ENCODE data around the gene ATP11A. TPM values are rescaled to one million over a fixed set of nuclear protein-coding genes. Genes with fewer than 3 reads are reported as not detected.

The ATP11A gene
- total and polyA plus RNA-seq, 2 experiments from 2014 or later, result 12.3 to 52.6 TPM

DNA sequence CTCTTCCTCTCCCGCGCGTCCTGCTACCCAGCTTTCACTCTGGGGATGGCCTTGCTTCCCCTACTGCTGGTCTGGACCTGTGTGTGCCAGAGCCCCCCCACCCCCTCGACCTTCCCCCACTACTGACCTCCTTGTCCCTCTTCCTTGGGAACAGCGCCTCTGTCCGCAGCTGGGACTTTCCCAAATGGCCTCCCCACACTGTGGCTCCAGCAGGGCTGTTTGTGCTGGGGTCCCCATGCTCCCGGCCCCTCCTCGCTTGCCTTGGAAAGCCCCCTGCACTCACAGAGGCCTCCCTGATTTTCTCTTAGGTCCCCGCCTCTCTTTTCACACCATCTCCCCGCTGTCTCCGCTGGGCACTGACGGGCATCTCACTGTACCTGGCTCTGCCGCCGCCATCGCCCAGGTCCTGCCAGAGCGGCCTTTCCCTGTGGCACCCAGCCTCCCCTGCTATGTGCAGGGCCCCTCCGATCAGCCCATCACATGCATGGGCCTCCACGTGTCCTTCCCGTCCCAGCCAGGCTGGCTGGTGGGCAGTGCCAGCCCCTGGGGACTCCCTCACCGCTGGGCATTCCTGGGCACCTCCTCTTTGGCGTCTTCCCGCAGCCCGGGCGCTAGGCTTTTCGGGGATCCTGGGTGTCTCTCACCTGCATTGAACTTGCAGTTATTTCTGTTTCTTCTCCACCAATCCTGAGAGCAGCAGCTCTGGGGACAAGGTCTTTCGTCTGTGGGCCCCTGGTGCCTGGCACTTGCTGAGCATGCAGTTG, 118.7 kb downstream of the ATP11A start (continued):
- TF ChIP-seq, protein P1, sequence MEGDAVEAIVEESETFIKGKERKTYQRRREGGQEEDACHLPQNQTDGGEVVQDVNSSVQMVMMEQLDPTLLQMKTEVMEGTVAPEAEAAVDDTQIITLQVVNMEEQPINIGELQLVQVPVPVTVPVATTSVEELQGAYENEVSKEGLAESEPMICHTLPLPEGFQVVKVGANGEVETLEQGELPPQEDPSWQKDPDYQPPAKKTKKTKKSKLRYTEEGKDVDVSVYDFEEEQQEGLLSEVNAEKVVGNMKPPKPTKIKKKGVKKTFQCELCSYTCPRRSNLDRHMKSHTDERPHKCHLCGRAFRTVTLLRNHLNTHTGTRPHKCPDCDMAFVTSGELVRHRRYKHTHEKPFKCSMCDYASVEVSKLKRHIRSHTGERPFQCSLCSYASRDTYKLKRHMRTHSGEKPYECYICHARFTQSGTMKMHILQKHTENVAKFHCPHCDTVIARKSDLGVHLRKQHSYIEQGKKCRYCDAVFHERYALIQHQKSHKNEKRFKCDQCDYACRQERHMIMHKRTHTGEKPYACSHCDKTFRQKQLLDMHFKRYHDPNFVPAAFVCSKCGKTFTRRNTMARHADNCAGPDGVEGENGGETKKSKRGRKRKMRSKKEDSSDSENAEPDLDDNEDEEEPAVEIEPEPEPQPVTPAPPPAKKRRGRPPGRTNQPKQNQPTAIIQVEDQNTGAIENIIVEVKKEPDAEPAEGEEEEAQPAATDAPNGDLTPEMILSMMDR (conservative IDR thresholded peaks at IDR 0.05; ENCODE audit: low read depth in 2 of 2), result no peak
- no peak for TF ChIP-seq POLR2AphosphoS5 (IDR thresholded peaks at IDR 0.05; ENCODE audit: low read depth)
- TF ChIP-seq, protein P2, sequence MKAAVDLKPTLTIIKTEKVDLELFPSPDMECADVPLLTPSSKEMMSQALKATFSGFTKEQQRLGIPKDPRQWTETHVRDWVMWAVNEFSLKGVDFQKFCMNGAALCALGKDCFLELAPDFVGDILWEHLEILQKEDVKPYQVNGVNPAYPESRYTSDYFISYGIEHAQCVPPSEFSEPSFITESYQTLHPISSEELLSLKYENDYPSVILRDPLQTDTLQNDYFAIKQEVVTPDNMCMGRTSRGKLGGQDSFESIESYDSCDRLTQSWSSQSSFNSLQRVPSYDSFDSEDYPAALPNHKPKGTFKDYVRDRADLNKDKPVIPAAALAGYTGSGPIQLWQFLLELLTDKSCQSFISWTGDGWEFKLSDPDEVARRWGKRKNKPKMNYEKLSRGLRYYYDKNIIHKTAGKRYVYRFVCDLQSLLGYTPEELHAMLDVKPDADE (IDR thresholded peaks at IDR 0.05), result no peak

DNA sequence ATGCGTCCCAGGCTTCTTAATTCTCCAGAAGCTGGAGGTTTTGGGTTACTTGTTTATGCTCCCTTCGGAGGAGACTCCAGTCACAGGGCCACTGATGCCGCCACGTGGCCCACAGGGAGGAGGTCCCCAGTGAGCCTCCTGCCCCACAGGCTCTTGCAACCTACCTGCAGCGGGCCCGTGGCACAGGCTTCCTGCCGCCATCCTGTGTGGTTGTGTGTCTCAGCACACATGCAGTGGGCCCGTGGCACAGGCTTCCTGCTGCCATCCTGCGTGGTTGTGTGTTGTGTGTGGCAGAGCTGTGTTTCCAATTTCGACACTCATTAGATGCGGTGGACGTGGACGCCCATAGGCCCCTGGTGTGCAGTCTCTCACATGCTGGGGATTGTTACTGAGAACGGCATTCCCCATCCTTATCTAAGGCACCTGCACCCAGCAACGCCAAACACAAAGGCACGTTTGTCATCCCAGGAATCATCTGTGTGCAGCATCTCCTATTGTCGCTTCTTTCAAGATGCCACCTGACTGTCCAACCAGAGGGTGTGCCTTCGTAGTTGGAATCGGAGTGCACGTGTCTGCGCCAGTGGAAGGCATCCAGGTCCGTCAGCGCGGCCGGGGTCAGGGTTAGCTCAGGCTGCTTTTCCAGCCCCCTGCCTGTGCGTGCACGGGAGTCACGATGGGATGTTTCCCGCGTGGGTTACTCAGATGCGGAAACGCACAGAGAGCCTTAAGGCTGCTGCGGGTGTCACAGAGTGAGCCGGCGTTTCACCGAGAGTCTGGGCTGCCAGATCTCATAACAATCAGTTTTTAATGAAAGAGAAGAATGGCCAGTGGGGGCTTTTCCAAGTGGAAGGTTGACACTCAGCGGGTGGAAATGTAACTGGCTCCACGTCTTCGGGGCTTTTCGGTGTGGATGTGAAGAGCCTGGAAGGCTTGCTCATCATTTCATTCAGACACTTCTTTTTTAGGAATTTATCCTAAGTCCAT, 119.8 kb downstream of the ATP11A start:
- peaks cover 64% of the 10 kb centered on the region for H3K36me3 Mint-ChIP-seq (ENCODE audit: low read depth)
- TF ChIP-seq JUNB (IDR thresholded peaks at IDR 0.05; ENCODE audit: unreplicated experiment) (no peak), ZNF331 (CRISPR knock-in tag; IDR thresholded peaks at IDR 0.05; ENCODE audit: low read depth) (no peak), CREB1 (CRISPR knock-in tag; IDR thresholded peaks at IDR 0.05; ENCODE audit: low read depth) (no peak), POLR2AphosphoS5 (IDR thresholded peaks at IDR 0.05; ENCODE audit: low read depth) (no peak), EZH2phosphoT487 (IDR thresholded peaks at IDR 0.05; ENCODE audit: unreplicated experiment) (no peak), STAT1 (IDR thresholded peaks at IDR 0.05; ENCODE audit: unreplicated experiment) (no peak), NANOG (IDR thresholded peaks at IDR 0.05; ENCODE audit: borderline replicate concordance) (no peak), ZNF114 (CRISPR knock-in tag; IDR thresholded peaks at IDR 0.05) (no peak)
- TF ChIP-seq, protein P1 (conservative IDR thresholded peaks at IDR 0.05; ENCODE audit: low read depth in 2 of 2), result no peak
- TF ChIP-seq, protein P3, sequence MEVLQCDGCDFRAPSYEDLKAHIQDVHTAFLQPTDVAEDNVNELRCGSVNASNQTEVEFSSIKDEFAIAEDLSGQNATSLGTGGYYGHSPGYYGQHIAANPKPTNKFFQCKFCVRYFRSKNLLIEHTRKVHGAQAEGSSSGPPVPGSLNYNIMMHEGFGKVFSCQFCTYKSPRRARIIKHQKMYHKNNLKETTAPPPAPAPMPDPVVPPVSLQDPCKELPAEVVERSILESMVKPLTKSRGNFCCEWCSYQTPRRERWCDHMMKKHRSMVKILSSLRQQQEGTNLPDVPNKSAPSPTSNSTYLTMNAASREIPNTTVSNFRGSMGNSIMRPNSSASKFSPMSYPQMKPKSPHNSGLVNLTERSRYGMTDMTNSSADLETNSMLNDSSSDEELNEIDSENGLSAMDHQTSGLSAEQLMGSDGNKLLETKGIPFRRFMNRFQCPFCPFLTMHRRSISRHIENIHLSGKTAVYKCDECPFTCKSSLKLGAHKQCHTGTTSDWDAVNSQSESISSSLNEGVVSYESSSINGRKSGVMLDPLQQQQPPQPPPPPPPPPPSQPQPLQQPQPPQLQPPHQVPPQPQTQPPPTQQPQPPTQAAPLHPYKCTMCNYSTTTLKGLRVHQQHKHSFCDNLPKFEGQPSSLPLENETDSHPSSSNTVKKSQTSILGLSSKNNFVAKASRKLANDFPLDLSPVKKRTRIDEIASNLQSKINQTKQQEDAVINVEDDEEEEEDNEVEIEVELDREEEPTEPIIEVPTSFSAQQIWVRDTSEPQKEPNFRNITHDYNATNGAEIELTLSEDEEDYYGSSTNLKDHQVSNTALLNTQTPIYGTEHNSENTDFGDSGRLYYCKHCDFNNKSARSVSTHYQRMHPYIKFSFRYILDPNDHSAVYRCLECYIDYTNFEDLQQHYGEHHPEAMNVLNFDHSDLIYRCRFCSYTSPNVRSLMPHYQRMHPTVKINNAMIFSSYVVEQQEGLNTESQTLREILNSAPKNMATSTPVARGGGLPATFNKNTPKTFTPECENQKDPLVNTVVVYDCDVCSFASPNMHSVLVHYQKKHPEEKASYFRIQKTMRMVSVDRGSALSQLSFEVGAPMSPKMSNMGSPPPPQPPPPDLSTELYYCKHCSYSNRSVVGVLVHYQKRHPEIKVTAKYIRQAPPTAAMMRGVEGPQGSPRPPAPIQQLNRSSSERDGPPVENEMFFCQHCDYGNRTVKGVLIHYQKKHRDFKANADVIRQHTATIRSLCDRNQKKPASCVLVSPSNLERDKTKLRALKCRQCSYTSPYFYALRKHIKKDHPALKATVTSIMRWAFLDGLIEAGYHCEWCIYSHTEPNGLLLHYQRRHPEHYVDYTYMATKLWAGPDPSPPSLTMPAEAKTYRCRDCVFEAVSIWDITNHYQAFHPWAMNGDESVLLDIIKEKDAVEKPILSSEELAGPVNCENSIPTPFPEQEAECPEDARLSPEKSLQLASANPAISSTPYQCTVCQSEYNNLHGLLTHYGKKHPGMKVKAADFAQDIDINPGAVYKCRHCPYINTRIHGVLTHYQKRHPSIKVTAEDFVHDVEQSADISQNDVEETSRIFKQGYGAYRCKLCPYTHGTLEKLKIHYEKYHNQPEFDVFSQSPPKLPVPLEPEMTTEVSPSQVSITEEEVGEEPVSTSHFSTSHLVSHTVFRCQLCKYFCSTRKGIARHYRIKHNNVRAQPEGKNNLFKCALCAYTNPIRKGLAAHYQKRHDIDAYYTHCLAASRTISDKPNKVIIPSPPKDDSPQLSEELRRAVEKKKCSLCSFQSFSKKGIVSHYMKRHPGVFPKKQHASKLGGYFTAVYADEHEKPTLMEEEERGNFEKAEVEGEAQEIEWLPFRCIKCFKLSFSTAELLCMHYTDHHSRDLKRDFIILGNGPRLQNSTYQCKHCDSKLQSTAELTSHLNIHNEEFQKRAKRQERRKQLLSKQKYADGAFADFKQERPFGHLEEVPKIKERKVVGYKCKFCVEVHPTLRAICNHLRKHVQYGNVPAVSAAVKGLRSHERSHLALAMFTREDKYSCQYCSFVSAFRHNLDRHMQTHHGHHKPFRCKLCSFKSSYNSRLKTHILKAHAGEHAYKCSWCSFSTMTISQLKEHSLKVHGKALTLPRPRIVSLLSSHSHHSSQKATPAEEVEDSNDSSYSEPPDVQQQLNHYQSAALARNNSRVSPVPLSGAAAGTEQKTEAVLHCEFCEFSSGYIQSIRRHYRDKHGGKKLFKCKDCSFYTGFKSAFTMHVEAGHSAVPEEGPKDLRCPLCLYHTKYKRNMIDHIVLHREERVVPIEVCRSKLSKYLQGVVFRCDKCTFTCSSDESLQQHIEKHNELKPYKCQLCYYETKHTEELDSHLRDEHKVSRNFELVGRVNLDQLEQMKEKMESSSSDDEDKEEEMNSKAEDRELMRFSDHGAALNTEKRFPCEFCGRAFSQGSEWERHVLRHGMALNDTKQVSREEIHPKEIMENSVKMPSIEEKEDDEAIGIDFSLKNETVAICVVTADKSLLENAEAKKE (CRISPR knock-in tag; IDR thresholded peaks at IDR 0.05), result no peak

More for the DNA sequence above, 119.8 kb downstream of the ATP11A start:
- no peaks in the 10 kb centered on the region for H3K79me2 ChIP-seq (replicated peaks; ENCODE audit: insufficient read depth)
- H3K4me2 ChIP-seq, result no peak overlapping the region
- Mint-ChIP-seq H3K4me1 (peaks cover 8% of the 10 kb centered on the region), H3K9me3 (peaks cover 4% of the 10 kb centered on the region; the same call in 1 of the 3 replicates), H3K27me3 (ENCODE audit: insufficient read depth, low read depth, poor library complexity) (peaks cover 7% of the 10 kb centered on the region), H3K27ac (no peak overlapping the region), H3K4me3 (no peak overlapping the region)
- H3K36me3 ChIP-seq (ENCODE audit: insufficient read depth), result peaks cover 7% of the 10 kb centered on the region
- ATAC-seq, result no peak
- H3K27me3 ChIP-seq (ENCODE audit: insufficient read depth), result no peaks in the 10 kb centered on the region
- no peaks in the 10 kb centered on the region; the same call in 1 of the 2 replicates for H4K20me1 ChIP-seq (replicated peaks; ENCODE audit: insufficient read depth)
- H2AFZ ChIP-seq, result no peak overlapping the region
- H3K4me3 ChIP-seq, result no peak overlapping the region
- no peaks in the 10 kb centered on the region for H3K9me2 ChIP-seq (ENCODE audit: insufficient read depth)
- DNase-seq (ENCODE audit: low spot score), result no peak
- no peaks in the 10 kb centered on the region; the same call in 1 of the 2 replicates for H3F3A ChIP-seq (replicated peaks; ENCODE audit: low read depth)
- H3K27ac ChIP-seq (ENCODE audit: low read depth), result no peak overlapping the region
- no peaks in the 10 kb centered on the region for H3K4me1 ChIP-seq (ENCODE audit: insufficient read depth)

All from GM23338 (cell line).